IMR-90 (cell line): ENCODE data around the gene ELAVL1. TPM values are rescaled to one million over a fixed set of nuclear protein-coding genes. Genes with fewer than 3 reads are reported as not detected.

ENCODE experiments used
- ATAC-seq: fragments of 200-7000 bp; cut with Tn5 transposase; 2 replicates; pipeline ENCODE4 v1.9.1; 2020; ENCODE audit warnings: low read depth, mild to moderate bottlenecking, moderate library complexity
- BruUV-seq: library from RNA; stranded (reverse); fragments of 400-500 nt; replicated peaks from 2 replicates; lab custom pipeline; 2021; lab: Mats Ljungman, UMichigan
- CTCF ChIA-PET: fragments of 300-600 bp; formaldehyde crosslinking; extraction: SDS; loops from one replicate; lab custom pipeline; 2021; ENCODE audit warnings: antibody characterized with exemption; lab: Yijun Ruan, JAX
- POLR2A ChIA-PET: fragments of 300-600 bp; sonication (Branson Sonifier 250); formaldehyde crosslinking; loops from one replicate; lab custom pipeline; 2022; ENCODE audit warnings: antibody characterized with exemption; ENCODE audit not compliant: unreplicated experiment; lab: Charles Lee
- DNase-seq: peaks from one replicate; pipeline ENCODE4 v3.0.0; 2013
- H2AFZ ChIP-seq: replicated peaks from 2 replicates; pipeline ENCODE3; 2013; ENCODE audit warnings: low read length, mild to moderate bottlenecking; ENCODE audit not compliant: poor library complexity
- H2AK5ac ChIP-seq: 2 replicates; pipeline ENCODE4 v1.6.1; 2013; ENCODE audit warnings: low read depth, low read length, inconsistent platforms
- H2AK9ac ChIP-seq: replicated peaks from 2 replicates; pipeline ENCODE3; 2013; ENCODE audit warnings: mild to moderate bottlenecking, low read depth, low read length, moderate library complexity; ENCODE audit not compliant: poor library complexity
- H2BK120ac ChIP-seq: 2 replicates; pipeline ENCODE4 v1.6.1; 2013; ENCODE audit warnings: low read depth, low read length, inconsistent platforms
- H2BK15ac ChIP-seq: 3 replicates; pipeline ENCODE4 v1.6.1; 2013; ENCODE audit warnings: low read depth, low read length, inconsistent platforms
- H2BK20ac ChIP-seq: 2 replicates; pipeline ENCODE4 v1.6.1; 2013; ENCODE audit warnings: low read depth, mild to moderate bottlenecking, inconsistent platforms, low read length, moderate library complexity
- H2BK5ac ChIP-seq: 2 replicates; pipeline ENCODE4 v1.6.1; 2013; ENCODE audit warnings: mild to moderate bottlenecking, low read depth, low read length, inconsistent platforms; ENCODE audit not compliant: poor library complexity, severe bottlenecking
- H3K14ac ChIP-seq: replicated peaks from 2 replicates; pipeline ENCODE4 v1.6.1; 2013; ENCODE audit warnings: low read depth, low read length, inconsistent platforms
- H3K18ac ChIP-seq: 2 replicates; pipeline ENCODE4 v1.6.1; 2013; ENCODE audit warnings: low read depth, low read length, control low read depth
- H3K23ac ChIP-seq: 2 replicates; pipeline ENCODE4 v1.6.1; 2013; ENCODE audit warnings: low read depth, low read length, inconsistent platforms
- H3K27ac ChIP-seq: 2 replicates; pipeline ENCODE4 v1.5.1; 2013; ENCODE audit warnings: mild to moderate bottlenecking, control low read depth, low read length; ENCODE audit not compliant: insufficient read depth
- H3K27me3 ChIP-seq: 2 replicates; pipeline ENCODE4 v1.6.1; 2013; ENCODE audit warnings: low read length; ENCODE audit not compliant: control insufficient read depth, insufficient read depth
- H3K36me3 ChIP-seq: 2 replicates; pipeline ENCODE4 v1.6.1; 2013; ENCODE audit warnings: low read length, mixed read lengths; ENCODE audit not compliant: control insufficient read depth, insufficient read depth
- H3K4ac ChIP-seq: 2 replicates; pipeline ENCODE4 v1.6.1; 2013; ENCODE audit warnings: low read depth, low read length, inconsistent platforms
- H3K4me1 ChIP-seq: 2 replicates; pipeline ENCODE4 v1.6.1; 2013; ENCODE audit warnings: low read length, mixed read lengths; ENCODE audit not compliant: control insufficient read depth, insufficient read depth
- H3K4me2 ChIP-seq: 2 replicates; pipeline ENCODE4 v1.6.1; 2013; ENCODE audit warnings: low read depth, mild to moderate bottlenecking, control low read depth, low read length, moderate library complexity
- H3K4me3 ChIP-seq: 2 replicates; pipeline ENCODE4 v1.5.1; 2013; ENCODE audit warnings: low read depth, mild to moderate bottlenecking, control low read depth, low read length, moderate library complexity; ENCODE audit not compliant: insufficient read depth
- H3K56ac ChIP-seq: 2 replicates; pipeline ENCODE4 v1.6.1; 2013; ENCODE audit warnings: low read length, inconsistent platforms; ENCODE audit not compliant: insufficient read depth; ENCODE audit errors: extremely low read depth
- H3K79me1 ChIP-seq, 2 experiments: 2 replicates each; pipeline ENCODE4 v1.6.1; 2013; ENCODE audit warnings: low read length in 2 of 2, inconsistent platforms in 1 of 2, low read depth in 1 of 2
- H3K9ac ChIP-seq: 2 replicates; pipeline ENCODE4 v1.6.1; 2013; ENCODE audit warnings: low read depth, low read length, control low read depth
- H3K9me1 ChIP-seq: 2 replicates; pipeline ENCODE4 v1.6.1; 2013; ENCODE audit warnings: low read length, inconsistent platforms; ENCODE audit not compliant: insufficient read depth
- H3K9me3 ChIP-seq: 2 replicates; pipeline ENCODE4 v1.6.1; 2013; ENCODE audit warnings: low read length; ENCODE audit not compliant: control insufficient read depth, insufficient read depth
- H4K20me1 ChIP-seq: 2 replicates; pipeline ENCODE4 v1.6.1; 2013; ENCODE audit warnings: low read length, inconsistent platforms; ENCODE audit not compliant: insufficient read depth
- H4K5ac ChIP-seq: 2 replicates; pipeline ENCODE4 v1.6.1; 2013; ENCODE audit warnings: mild to moderate bottlenecking, low read depth, low read length, control low read depth
- H4K8ac ChIP-seq, 2 experiments: 2 replicates each; pipeline ENCODE4 v1.6.1; 2013; ENCODE audit warnings: low read depth in 2 of 2, low read length in 2 of 2, control low read depth in 1 of 2, inconsistent platforms in 1 of 2
- H4K91ac ChIP-seq: 2 replicates; pipeline ENCODE4 v1.6.1; 2013; ENCODE audit warnings: low read depth, low read length, inconsistent platforms; ENCODE audit not compliant: insufficient read depth
- BHLHE40 ChIP-seq: fragments of 150-350 bp; IDR thresholded peaks from 2 replicates; pipeline ENCODE4 v1.6.1; 2016; ENCODE audit warnings: mild to moderate bottlenecking, low read depth, low read length
- CEBPB ChIP-seq: IDR thresholded peaks from 2 replicates; pipeline ENCODE4 v1.6.1; 2012; ENCODE audit warnings: low read depth, low read length, improper control_type of control experiment
- CTCF ChIP-seq: conservative IDR thresholded peaks from 2 replicates; pipeline ENCODE4 v1.5.1; 2012; ENCODE audit warnings: mild to moderate bottlenecking, low read depth, low read length, improper control_type of control experiment
- ELK1 ChIP-seq: fragments of 150-350 bp; IDR thresholded peaks from 2 replicates; pipeline ENCODE4 v1.6.1; 2016; ENCODE audit warnings: low read depth, mild to moderate bottlenecking, low read length, moderate library complexity, borderline replicate concordance
- FOS ChIP-seq: fragments of 150-350 bp; IDR thresholded peaks from 2 replicates; pipeline ENCODE4 v1.6.1; 2016; ENCODE audit warnings: low read depth, low read length
- MAFK ChIP-seq: IDR thresholded peaks from 2 replicates; pipeline ENCODE4 v1.6.1; 2012; ENCODE audit warnings: low read depth, low read length, improper control_type of control experiment
- MAZ ChIP-seq: IDR thresholded peaks from 2 replicates; pipeline ENCODE4 v1.6.1; 2012; ENCODE audit warnings: low read depth, mild to moderate bottlenecking, low read length, improper control_type of control experiment, moderate library complexity, borderline replicate concordance
- MXI1 ChIP-seq: IDR thresholded peaks from 2 replicates; pipeline ENCODE4 v1.6.1; 2012; ENCODE audit warnings: low read depth, mild to moderate bottlenecking, low read length, moderate library complexity, borderline replicate concordance
- NFE2L2 ChIP-seq: fragments of 150-350 bp; IDR thresholded peaks from 2 replicates; pipeline ENCODE4 v1.6.1; 2016; ENCODE audit warnings: low read depth, mild to moderate bottlenecking, low read length
- POLR2A ChIP-seq: IDR thresholded peaks from 2 replicates; pipeline ENCODE4 v1.6.1; 2012; ENCODE audit warnings: mild to moderate bottlenecking, low read depth, low read length
- RAD21 ChIP-seq: IDR thresholded peaks from 2 replicates; pipeline ENCODE4 v1.6.1; 2012; ENCODE audit warnings: low read length, improper control_type of control experiment
- RCOR1 ChIP-seq: IDR thresholded peaks from 2 replicates; pipeline ENCODE4 v1.6.1; 2012; ENCODE audit warnings: mild to moderate bottlenecking, low read length, improper control_type of control experiment; ENCODE audit not compliant: insufficient replicate concordance
- RFX5 ChIP-seq: IDR thresholded peaks from 2 replicates; pipeline ENCODE4 v1.8.0; 2012; ENCODE audit warnings: low read depth, mild to moderate bottlenecking, low read length, moderate library complexity
- SMC3 ChIP-seq: fragments of 150-350 bp; IDR thresholded peaks from 2 replicates; pipeline ENCODE4 v1.6.1; 2016; ENCODE audit warnings: low read depth, mild to moderate bottlenecking, antibody characterized with exemption, low read length, moderate library complexity
- WGBS, 2 experiments: methylation state at CpG; one replicate each; pipeline versions ENCODE4 v1.1.5 to v1.1.7; 2013; ENCODE audit warnings: missing lambda C conversion rate in 2 of 2; ENCODE audit not compliant: insufficient read length in 1 of 2; ENCODE audit errors: extremely low coverage in 2 of 2; 5-methylcytosine and 5-hydroxymethylcytosine counted together
- dilution Hi-C: fragments of 300-500 bp; cut with HindIII; formaldehyde crosslinking; loops from one replicate; pipeline ENCODE4 v1.14.3; 2018; ENCODE audit warnings: low sequenced_read_pairs; ENCODE audit not compliant: unreplicated experiment
- in situ Hi-C: fragments of 300-500 bp; cut with MboI; formaldehyde crosslinking; loops from 3 replicates; pipeline ENCODE4 v1.14.3; 2019; ENCODE audit warnings: low sequenced_read_pairs, inconsistent platforms, mixed read lengths
- intact Hi-C: fragments of 100-400 bp; cut with micrococcal nuclease; formaldehyde crosslinking; loops from 2 replicates; pipeline ENCODE4 v1.10.0; 2022
- polyA plus RNA-seq, 3 experiments: library from polyadenylated mRNA; depleted of rRNA; stranded (reverse); fragments of >200 nt; gene quantifications; 2 replicates each; pipeline ENCODE4 v1.2.3, GENCODE V29; 2012; ENCODE audit warnings: low replicate concordance in 1 of 3
- total RNA-seq: library from RNA; depleted of rRNA; stranded (reverse); fragments of >200 nt; gene quantifications from 2 replicates; pipeline ENCODE4 v1.2.3, GENCODE V29; 2012
- TF ChIP-seq, protein P1 (sequence below): fragments of 150-350 bp; IDR thresholded peaks from 2 replicates; pipeline ENCODE4 v1.6.1; 2017; ENCODE audit warnings: mild to moderate bottlenecking, antibody characterized with exemption, low read length, low read depth

The ELAVL1 gene
- total and polyA plus RNA-seq, 2 of the 4 experiments (the other 2 are of a cell fraction): 55.6 to 59.0 TPM

GRCh38 chr19:7989071-7989575, 16.3 kb downstream of the ELAVL1 start:
- peaks cover 49% of the 10 kb centered on the region for H3K36me3 ChIP-seq
- H4K91ac ChIP-seq: no peak overlapping the region

More at GRCh38 chr19:7989071-7989575, 16.3 kb downstream of the ELAVL1 start:
- in situ Hi-C loops: no loop called here
- CTCF ChIA-PET: interaction anchor here (1.2 kb wide), 1 partner anchor 13 kb away, joined by 3 read pairs; no protein-coding TSS in a partner anchor
- WGBS, 2 experiments: 100% methylated on average over 3 of the region's 12 CpGs; no CpG with 5 or more reads in 1 of the 2 experiments
- Histone ChIP-seq H3K4me1 (peaks cover 18% of the 10 kb centered on the region), H2BK5ac (no peak overlapping the region), H2BK120ac (no peak overlapping the region), H3K27me3 (no peaks in the 10 kb centered on the region), H4K5ac (no peak overlapping the region), H3K4me3 (no peak overlapping the region), H3K18ac (no peak overlapping the region), H3K56ac (no peak overlapping the region), H3K9me3 (no peaks in the 10 kb centered on the region), H3K14ac (no peak overlapping the region), H4K20me1 (peaks cover 92% of the 10 kb centered on the region), H3K4me2 (no peak overlapping the region), H2BK15ac (no peak overlapping the region), H2BK20ac (no peak overlapping the region), H3K9ac (no peak overlapping the region; the same call in 1 of the 2 replicates), H3K79me1 (peaks cover 43 to 85% of the 10 kb centered on the region in 2 experiments), H3K4ac (no peak overlapping the region), H2AFZ (no peak overlapping the region), H4K8ac (no peak overlapping the region), H3K27ac (no peak overlapping the region), H2AK5ac (no peak overlapping the region), H3K9me1 (peaks cover 31% of the 10 kb centered on the region), H3K23ac (no peak overlapping the region), H2AK9ac (no peak overlapping the region)
- BruUV-seq: no TSS peak
- intact Hi-C loops: no loop called here
- dilution Hi-C loops: no loop called here
- POLR2A ChIA-PET: no interaction called here
- TF ChIP-seq NFE2L2 (no peak), MXI1 (no peak), MAZ (no peak), CEBPB (no peak), MAFK (no peak), RAD21 (no peak), FOS (no peak), RFX5 (no peak), BHLHE40 (no peak), SMC3 (no peak), ELK1 (no peak), CTCF (no peak), RCOR1 (no peak), POLR2A (no peak)
- TF ChIP-seq, protein P1, sequence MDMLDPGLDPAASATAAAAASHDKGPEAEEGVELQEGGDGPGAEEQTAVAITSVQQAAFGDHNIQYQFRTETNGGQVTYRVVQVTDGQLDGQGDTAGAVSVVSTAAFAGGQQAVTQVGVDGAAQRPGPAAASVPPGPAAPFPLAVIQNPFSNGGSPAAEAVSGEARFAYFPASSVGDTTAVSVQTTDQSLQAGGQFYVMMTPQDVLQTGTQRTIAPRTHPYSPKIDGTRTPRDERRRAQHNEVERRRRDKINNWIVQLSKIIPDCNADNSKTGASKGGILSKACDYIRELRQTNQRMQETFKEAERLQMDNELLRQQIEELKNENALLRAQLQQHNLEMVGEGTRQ: no peak
- DNase-seq (no peak), ATAC-seq (no peak)
